Lung microvascular endothelial cell (primary cell): ENCODE measurements around the gene PSMC1. TPM values are rescaled to one million over a fixed set of nuclear protein-coding genes. Genes with fewer than 3 reads are reported as not detected.

Experiments
- DNase-seq, 2 donors: peaks; one replicate each; pipeline versions ENCODE4 v3.0.0 to v3.0.0-alpha.2; 2010; ENCODE audit warnings: low read depth in 2 of 2
- total RNA-seq: library from RNA; depleted of rRNA; stranded (reverse); fragments of >200 nt; gene quantifications from 2 replicates; pipeline ENCODE4 v1.2.1, GENCODE V29; 2014

The PSMC1 gene
- total RNA-seq, 1 donor from 2014 or later = 56.7 TPM

DNA sequence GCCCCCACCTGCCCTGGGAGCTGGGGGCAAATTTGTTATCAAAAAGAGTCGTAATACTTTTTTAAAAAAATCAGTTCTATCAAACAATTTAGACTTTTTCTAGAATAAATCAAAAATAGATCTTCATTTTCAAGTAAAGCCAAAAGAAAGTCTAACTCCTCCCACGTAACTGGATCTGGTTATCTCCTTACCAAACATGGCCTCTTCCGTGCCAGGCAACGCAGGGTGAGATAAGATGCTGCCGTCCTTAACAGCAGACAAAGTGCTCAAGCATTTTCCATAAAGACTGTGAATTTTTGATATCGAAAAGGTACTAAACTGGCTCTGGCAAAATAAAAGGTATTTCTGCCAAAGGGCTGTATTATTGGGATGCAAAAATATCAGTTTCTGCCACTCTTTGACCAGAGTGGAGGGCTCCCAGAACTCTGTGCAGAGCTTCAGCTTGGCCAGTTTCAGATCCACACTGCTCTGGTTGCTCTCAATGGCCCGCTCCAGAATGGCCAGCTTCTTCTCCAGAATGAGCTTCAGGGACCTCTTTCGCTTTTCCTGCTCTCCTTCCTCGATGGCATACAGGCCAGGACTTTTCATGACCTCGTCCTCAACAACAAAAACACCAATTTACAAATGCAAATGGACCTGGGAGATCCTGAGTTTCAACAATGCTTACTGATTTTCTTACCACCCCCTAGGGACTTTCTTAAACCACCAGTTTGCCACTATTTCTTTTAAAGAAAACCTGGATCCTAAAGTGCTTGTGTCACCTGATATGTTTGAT is 46.4 kb downstream of the PSMC1 start:
- no peak for DNase-seq

DNA sequence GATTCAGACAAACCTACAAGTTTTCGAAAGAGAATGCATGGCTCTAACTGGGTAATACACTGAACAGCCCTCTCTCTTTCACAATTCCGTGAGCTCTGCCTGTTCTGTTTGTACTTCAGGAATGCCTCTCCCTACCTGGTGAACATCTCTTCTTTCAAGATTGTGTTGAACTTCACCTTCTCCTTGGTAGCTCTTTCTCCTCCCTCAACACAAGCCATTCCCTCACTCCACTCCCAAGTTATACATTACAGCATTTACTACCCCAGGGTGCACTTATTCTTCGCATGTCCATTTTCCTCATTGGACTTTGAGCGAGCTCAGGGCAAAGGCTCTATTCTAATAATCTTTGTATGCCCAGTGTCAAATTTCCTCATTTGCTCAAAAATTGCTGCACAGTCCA is 47.1 kb downstream of the PSMC1 start:
- no peak for DNase-seq

DNA sequence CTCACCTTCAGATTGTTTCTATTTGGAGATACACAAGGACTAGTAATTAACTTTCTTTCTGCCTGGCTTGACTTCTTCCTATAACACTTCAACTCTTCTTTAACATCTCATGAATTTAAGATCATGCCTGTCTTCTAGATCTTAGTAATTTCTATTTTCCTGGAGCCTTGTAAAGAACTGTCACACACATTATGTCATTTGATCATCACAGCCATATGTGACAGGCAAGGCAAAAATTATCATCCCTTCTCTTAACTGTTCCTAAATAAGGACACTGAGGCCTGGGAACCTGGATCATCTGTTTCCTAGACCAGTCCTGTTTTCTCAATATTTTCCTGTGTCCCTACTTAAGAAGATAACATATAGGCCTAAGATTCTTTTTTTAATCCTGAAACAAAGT is 48.1 kb downstream of the PSMC1 start:
- DNase-seq = no peak

DNA sequence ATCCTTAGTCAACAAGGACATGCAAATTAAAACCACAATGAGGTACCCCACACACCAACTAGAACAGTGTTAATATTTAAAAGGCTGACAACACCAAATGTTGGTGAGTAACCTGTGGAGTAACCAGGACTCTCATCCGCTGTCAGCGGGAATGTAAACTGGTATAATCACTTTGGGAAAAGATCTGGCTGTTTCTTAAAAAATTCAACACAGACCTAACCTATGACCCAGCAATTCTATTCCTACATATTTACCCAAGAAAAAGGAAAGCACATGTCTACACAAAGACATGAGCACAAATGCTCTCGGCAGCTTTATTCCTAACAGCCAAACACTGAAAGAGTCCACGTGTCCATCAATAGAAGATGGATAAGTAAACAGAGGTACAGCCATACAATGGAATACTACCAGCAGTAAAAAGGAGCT is 48.8 kb downstream of the PSMC1 start:
- no peak for DNase-seq

DNA sequence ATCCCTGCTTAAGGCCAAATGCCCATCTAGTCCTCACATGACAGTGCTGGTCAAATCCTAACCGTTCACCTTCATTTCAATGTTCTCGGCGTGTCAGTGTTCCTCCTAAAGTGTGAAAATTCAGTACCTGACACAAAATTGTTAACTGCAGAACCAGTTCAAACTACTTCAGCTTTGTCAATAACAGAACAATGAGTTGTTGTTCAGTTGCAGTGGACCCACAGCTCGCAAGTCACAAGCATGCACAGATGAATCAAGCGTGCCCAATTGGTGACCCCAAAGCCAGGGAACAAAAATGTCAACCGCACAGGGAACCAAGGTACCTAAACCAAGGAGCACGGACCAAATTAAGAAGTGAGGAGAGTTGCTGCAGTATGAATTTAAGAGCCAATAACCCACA is 52.2 kb downstream of the PSMC1 start:
- no peak for DNase-seq

DNA sequence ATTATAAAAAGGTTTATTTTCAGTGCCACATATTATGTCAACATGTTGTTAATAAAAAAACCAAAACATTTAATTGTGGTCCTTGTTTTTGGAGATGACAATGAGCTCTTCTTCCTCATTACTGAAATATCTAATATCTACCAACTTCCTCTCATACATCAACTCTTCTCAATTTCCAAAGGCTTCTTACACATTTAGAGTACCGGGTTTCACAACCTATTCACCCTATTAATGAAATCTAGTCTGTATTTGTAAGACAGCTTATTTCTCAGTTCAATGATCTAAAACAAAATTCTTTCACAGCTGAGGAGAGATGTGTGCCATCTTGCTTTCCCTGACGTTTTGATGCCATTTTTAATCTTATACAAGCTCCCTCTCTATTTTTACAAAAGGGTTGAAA is 60.9 kb downstream of the PSMC1 start:
- no peak for DNase-seq

DNA sequence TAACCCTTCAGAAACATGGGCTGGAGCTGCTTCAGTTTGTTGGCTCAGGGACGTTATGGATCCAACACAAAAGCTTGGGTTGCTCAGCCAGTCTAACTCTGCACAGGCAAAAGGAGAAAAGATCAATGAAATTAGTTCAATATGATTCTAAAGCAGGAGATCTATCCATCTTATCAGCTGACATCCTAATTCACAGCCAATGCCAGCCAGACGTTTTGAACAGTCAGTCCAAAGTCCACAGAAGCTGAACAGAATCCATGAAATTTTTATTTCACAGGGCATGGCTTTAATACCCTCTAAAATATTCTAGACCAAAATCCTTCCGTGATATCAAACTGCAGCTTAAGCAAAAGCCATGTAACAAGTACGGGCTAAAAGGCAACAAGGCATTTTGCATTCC is 61.7 kb downstream of the PSMC1 start:
- no peak for DNase-seq

DNA sequence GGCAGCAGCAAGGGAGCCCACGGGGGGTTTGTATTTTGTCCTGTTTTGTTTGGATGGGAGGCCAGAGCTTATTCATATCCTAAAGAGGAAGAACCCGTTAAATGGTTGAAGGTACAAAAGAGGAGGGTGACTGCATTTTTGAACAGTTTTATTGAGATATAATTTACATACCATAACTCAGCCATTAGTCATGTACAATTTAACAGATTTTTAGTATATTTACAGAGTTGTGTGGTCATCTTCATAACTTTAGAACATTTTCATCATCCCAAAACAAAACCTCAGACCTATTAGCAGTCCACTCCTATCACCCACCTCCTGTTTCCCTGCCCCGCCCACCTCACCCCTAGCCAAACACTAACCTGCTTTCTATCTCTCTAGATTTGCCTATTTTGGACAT is 62.8 kb downstream of the PSMC1 start:
- DNase-seq = no peak

DNA sequence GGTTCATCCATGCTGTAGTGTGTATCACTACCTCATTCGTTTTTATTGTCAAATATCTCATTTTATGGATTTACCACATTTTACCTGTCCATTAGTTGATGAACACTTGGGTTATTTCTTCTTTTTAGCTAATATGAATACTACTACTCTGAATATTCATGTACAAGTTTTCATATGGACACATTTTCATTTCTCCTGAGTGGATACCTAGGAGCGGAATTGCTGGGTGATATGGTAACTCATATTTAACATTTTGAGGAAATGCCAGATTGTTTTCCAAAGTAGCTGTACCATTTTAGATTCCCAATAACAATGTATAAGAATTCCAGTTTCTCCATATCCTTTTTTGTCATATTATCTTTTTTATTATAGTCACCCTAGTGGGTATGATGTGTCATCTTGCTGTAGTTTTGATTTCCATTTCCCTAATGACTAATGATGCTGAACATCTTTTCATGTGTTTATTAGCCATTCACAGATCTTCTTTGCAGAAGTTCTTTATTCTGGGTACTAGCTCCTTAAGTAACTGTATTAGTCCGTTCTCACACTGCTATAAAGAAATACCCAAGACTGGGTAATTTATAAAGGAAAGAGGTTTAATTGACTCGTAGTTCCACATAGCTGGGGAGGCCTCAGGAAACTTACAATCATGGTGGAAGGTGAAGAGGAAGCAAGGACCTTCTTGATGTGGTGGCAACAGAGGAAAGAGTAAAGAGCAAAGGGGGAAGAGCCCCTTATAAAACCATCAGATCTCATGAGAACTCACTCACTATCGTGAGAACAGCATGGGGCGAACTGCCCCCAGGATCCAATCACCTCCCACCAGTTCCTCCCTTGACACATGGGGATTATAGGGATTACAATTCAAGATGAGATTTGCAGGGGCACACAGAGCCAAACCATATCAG is 63.5 kb downstream of the PSMC1 start:
- no peak for DNase-seq

DNA sequence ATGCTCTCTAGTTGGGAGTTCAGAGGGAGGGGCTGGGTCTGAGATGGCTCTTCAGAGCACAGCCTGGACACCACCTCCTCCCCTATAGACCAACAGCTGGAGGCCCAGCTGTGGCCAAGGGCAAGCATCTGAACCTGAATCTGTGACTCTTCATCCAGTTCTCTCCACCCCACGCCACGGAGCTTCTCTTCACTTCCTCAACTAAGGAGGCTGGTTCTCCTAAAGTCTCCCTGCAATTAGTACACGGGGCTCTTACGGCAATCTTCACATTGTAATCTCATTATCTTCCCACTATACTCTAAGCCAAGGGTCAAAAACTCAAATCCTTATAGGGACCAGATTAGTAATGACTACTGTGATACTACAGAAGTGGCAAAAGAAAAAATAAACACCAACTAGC is 65.5 kb downstream of the PSMC1 start:
- DNase-seq = no peak

Other genes starting within 250 kb of the PSMC1 start
- not detected in 2 replicates for gene KCNK13, start 194.6 kb upstream of the PSMC1 start, total RNA-seq
- 5.2 and 5.6 TPM in 2 replicates for gene NRDE2, start 75.4 kb downstream of the PSMC1 start, total RNA-seq
- 1,344 and 1,414 TPM in 2 replicates for gene CALM1, start 140.5 kb downstream of the PSMC1 start, total RNA-seq